Measurements from ENCODE around the gene CEBPA.

DNA sequence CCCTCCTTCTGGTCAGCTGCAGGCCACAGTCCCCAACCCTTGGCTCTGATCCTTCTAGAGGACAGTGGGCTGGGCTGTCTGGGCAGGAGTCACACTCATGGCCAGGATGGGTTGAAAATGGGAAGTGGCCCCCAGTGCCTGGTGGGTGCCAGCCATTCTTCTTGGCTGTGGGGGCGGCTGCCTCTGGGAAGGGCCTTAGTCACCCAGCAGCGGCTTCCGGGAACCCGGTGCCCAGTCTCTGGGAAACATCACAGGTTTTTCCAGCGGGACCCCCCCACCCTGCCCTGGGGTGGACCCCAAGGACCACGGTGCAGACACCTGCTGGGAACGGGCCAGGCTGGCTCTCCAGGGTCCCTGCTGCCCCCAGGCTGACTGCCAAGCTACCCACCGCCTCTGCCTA lies 49.4 kb downstream of the CEBPA start:
- TF ChIP-seq, protein P1, sequence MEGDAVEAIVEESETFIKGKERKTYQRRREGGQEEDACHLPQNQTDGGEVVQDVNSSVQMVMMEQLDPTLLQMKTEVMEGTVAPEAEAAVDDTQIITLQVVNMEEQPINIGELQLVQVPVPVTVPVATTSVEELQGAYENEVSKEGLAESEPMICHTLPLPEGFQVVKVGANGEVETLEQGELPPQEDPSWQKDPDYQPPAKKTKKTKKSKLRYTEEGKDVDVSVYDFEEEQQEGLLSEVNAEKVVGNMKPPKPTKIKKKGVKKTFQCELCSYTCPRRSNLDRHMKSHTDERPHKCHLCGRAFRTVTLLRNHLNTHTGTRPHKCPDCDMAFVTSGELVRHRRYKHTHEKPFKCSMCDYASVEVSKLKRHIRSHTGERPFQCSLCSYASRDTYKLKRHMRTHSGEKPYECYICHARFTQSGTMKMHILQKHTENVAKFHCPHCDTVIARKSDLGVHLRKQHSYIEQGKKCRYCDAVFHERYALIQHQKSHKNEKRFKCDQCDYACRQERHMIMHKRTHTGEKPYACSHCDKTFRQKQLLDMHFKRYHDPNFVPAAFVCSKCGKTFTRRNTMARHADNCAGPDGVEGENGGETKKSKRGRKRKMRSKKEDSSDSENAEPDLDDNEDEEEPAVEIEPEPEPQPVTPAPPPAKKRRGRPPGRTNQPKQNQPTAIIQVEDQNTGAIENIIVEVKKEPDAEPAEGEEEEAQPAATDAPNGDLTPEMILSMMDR (IDR thresholded peaks at IDR 0.05; ENCODE audit: borderline replicate concordance, extremely low read depth, low read length, poor library complexity, severe bottlenecking), result no peak
- no peak for TF ChIP-seq EZH2 (IDR thresholded peaks at IDR 0.05; ENCODE audit: borderline replicate concordance, low read depth, low read length, severe bottlenecking)
